NCI-H510A treated with DMSO at 0.1 percent for 48 hours (cell line): ENCODE results near the gene GREM2.

Experiments used
- DNase-seq: peaks from one replicate; lab custom pipeline; 2025; lab: John Stamatoyannopoulos, UW

Gene GREM2

DNA sequence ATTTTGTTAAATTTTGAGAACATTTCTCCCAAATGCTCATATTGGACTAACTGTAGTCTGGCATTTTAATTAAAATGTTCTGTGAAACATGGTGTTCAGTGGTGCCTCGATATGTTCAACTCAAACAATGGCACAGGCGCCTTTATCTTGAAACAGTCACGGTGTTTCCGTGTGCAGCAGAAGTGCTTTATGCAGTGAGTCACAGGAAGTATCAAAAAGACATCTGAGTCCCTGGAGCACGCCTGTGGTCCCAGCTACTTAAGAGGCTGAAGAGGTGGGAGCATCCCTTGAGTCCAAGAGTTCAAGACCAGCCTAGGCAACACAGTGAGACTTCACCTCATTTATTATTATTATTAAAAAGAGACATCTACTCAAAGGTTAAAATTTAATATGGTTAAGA is 52.2 kb downstream of the GREM2 start:
- no peak for DNase-seq

DNA sequence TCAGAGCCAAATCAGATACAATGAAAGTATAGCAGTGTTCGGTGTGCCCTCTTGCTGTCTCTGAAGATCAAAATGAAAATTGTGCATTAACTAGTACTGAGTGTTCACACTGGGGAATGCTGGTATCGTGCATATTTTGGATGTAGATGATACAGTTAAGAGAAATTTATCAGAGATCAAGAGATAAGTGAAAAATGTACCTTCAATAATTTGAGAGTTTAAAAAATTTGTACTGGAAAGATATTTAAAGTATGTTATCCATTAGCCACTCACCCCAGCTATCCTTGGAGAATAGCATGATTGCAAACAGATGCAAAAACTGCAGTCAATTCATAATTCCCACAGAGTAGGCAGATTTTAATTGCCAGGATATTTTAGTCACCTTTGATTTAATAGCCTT is 56.4 kb downstream of the GREM2 start:
- DNase-seq: no peak

DNA sequence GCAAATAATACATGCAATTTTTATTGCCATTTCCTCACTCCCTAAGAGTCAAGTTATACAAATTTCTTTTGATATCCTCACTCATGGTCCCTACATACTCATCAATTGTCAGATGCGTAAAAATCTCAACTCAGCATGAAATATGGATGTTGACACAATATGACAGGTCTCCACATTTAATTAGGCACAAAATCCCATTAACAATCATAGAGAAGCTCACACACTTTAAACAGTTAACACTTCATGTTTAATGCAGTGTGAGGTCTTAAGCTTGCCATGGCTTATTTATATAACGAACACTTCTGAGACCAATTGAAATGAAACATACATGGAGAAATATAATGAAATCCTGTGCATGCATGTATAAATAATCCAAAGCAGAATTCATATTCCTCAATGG is 58.6 kb downstream of the GREM2 start:
- DNase-seq: no peak

DNA sequence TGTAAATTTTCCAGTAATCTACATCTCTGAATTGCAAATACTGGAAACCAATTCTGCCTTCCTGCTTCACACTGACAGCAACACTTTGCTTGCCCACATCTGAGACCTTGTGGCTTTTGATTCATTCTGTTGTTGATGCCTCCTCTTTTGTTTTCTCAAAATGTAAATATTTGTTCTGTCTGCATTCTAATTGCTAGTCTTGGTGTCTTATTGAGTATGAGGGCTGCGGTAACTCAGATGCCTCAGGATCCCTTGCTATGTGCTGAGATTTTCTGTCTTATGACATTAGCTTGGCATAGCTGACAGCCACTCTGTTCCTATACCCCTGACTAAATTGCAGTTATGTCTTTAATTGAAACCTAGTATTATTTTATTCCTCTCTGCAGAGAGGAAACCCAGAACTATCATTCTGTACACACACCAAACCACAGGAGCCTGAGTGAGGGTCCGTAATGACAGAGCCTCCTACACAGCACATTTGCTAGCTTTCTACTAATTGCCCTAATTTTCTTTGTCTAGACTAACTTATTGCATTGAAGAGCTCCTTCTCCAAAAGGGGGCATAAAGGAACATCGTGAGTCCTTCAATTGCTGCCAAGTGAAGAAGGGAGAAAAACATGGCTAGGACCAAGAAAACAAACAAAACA is 72.1 kb downstream of the GREM2 start:
- no peak for DNase-seq

DNA sequence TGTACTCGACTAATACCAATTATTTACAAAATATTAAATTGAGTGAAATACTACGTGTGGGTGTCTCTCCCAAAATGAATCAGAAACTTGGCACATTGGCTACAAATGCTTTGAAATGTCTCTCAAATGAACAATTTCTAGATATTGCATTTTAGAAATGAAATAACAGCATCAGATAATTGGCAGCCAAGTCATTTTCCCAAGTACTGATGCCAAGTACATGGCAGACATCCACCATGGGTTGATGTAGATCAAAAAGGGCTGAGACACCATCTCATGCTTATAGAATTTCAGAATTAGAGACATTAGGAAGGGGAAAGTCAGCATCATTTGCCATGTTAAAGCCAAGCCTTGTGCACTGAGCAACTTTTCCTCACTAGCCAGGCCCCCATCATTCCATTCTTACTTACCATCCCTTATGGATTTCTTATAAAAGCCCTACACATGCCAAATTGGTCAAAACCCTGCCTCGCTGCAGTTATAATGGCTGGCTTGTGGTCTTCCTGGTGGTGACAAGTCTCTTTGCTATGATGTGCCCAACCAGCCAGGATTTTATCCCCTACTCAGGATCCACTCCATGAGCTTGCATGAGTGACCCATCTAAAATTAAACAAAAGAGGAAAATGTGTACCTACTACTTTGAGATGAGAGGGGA is 73.1 kb downstream of the GREM2 start:
- DNase-seq: no peak

DNA sequence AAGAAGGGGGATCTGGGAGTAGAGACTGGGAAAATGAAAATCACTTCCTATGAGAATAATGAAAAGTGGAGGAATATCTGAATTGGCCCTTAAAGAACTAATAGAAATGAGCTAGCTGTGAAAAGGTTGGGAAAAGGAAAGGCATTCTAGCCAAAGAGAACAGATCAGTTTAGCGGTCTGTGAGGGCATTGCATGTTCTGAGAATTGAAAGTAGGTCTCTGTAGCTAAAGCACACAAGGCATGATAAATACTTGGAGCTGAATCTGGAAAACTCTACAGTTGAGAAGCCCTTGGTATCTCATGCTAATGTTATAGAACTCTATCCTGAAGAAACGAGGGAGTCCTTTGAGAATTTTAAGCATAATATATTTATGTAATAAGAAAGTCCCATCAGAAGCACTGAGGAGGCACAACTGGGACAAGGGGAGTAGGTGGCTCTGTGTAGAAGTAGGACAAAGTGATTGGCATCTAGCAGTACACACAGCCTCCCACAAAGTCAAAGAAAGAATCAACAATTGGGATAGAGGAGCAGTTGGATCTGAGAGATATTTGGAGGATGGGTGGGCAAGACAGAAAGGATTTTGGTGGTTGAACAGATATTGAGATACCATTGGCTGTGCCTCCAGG is 78.7 kb downstream of the GREM2 start:
- DNase-seq: no peak

DNA sequence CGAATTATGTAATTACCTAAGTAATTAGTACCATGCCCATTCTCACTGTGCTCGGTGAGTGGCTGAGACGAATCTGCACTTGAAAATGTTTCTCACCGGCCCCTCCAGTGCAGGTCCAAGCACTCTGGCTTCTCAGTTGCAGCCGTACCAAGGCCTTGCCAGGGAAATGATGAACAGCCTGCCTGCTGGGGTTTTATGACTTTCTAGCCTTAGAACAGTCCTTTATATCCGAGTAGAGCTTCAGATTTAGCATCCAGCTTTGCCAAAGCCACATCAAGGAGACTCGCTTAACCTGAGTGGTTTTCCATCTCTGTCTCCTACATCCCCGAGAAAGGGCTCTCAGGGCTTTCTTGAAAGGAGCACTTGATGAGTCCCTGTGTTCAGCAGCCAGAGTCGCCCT is 83.4 kb downstream of the GREM2 start:
- DNase-seq: no peak

DNA sequence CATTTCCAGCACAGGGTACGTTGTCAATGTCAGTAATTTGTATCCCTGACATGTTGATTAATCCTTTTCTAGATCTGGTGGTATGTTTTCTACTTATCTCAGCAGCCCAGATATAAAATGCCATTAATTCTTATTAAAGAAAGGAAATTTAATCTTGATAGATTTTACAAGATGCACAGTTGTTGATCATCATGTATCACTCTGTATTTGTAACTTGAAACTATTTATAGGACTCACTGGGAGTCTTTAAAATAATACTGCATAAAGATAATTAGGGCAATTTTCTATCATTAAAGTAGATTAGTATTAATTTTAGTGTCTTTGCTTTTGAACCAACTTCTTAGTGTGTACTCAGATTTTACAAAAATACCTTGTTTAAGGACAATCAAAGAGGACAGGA is 84.9 kb downstream of the GREM2 start:
- DNase-seq: no peak

DNA sequence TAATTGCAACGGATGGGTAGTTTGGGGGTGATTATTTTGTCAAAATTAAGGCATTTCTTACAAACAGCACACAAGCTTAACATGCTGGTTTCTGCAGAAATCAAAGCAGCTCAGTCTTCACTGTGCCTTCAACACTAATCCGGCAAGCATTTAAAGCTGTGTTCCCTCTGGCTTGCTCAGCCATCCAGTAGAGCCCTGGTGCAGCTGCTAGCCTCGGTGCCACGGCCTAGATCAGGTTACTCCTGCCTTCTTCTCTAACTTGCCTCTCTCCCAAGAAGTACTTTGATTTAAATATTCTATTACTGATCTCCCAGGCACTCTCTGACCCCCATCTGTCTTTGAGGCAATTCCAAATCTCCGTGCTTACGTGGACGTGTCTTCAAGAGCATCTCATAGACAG is 85.6 kb downstream of the GREM2 start:
- no peak for DNase-seq

DNA sequence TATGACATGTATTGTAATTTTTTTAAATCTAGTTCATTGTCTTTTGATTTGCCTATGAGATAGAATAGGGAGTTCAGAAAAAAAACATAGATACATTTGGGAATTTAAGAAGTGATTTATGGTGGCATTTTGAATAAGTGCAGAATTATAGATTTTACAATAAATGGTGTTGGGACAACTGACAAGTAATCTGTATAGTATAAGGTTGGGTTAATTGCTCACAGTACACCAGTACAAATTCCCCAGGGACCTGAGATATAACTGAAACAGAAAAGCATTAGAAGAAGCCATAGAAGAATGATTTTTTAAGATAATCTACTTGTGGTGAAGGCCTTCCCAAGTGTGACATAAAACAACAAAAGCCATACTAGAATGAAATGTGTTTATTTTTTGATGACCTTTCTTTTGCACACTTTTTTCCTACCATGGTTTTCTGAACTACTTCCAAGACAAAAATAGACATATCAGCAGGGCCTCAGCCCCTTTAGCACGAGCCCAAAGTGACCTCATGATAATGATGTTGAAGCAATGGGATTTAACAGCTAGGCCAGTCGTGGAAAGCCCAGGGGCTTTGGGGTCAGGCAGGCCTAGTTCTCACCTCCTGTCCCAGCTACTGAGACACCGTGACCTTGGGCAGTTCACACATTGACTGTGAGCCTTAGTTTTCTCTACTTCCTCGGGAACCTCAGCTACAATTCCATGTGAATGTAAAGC is 87.4 kb downstream of the GREM2 start:
- no peak for DNase-seq

DNA sequence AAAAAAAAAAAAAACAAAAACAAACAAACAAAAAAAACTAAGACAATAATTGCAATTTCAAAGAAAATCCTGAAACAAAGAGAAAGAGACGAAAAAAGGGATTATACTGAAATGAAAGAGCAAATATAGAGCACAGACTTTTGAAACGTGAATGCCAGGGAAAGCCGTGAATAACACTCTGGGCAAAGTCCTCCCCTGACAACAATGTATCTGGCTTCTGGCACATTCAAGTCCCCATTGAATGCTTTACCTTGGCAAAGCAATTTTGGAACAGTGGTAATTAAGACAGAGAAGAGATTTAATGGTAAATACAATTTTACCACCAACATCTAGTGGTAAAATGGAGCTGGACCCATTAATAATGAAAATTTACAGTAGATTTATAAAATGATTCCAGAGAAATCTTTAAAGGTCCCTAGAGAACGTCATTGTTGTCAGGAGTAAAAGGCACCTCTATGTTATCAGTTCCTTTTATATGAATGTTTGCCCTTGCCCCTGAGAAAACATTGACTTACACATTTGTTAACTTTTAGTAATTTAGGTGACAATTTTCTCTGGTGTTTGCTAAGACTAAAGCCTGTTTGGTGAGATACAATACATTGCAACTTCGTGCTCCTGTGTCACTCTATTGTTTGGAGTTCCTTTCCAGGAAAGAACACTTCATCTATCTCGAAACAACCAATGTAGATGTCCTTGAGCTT is 89.7 kb downstream of the GREM2 start:
- no peak for DNase-seq

DNA sequence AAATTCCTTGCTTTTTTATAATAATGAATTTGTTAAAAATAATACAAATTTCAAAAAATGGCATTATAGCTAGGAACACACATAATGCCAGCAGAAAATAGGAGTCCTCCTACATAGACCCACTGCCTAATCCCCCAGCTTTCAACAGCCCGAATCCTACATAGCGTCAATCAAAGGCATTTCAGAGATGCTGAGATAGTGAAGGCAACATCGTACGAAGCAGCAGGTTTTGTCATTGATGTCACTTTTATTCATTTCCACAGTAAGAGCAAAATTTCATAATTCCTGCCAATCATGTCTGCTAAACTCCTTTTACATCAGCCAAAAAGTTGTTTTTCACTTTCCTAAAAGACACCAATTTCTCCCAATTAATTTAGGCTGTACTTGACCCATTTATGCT is 94.1 kb downstream of the GREM2 start:
- DNase-seq: no peak

DNA sequence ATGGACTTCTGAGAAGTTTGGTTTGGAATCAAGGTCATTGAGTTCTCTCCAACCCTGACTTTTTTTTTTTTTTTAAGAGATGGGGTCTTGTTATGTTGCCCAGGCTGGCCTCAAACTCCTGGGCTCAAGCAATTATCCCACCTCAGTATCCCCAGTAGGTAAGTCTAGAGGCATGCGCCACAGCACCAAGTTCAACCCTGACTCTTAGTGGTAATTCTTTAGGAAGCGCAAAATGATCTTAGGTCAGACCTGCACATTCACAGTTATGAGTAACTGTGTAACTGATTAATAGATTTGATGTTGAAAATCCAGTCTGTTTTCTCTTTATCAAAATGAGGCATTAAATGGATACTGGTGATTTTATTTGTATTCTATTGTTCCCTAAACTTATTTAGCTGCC is 95.9 kb downstream of the GREM2 start:
- DNase-seq: no peak

DNA sequence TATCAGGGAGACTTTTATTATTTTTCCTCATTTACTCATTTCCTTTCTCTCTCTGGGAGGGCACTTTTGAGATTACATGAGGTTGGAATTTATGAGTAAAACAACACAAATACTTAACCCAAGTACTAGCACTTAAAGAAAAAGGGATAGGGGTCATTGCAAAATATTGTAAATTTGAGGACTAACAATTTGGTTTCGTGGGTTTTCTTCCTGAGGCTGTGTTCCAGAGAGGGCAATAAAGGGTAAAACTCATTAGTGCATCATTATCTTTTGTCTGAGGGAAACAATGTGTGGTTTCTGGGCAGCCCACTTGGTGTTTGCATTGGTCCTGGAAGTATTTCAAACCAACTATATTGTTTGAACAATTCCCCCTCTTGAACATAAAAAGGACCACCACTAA is 96.5 kb downstream of the GREM2 start:
- DNase-seq: no peak

DNA sequence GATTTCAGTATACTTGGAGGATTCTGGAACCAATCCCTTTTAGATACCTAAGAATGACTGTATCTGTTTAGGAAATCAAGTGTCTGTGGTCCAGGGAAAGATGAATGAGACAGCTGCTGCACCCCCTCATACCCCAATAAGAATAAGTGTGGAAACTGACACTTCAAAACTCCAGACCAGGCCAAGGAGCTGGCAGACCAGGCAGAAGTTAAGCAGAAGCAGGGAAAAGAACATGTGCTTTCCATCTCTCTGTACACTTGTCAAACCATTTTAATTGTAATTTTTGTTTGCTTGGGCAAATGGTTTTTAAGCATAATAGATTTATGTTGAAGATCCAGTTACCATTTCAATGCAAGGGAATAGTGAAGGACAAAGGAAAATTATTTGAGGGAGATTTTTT is 100.2 kb downstream of the GREM2 start:
- no peak for DNase-seq

DNA sequence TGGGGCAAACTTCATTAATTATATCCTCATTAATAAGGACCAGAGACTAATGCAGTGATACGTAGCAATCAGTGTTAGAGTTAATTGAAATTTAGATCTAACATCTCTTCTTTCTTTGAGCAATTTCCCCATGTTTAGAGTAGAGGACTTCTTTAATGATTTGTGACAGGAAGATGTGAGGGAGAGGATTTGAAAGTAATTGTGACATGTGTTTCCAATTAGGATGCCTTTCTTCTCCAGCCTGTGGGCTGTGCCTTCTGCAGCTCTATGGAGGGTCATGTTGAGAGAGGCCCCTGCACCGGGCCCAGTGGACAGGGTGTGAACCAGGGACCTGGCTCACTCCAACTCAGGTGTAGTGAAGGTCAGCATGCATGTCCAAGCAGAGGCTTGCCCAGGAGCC is 103.0 kb downstream of the GREM2 start:
- DNase-seq: no peak

DNA sequence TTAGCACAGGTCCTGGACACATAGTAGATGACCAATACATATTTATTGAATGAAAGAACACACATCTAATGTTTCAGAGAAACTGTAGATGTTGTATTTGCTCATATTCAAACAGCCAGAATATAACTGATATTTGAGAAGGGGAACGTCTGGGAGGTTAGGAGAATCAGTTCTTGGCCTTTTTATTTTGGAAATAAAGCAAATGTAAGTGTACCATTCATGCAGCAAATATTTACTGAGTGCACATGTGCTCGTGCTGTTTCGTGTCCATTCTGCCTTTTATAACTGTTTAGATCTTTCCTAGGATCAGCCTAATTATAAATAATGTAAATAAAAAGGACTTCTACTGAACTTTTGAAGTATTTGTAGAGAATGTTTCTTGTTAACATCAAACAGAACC is 103.8 kb downstream of the GREM2 start:
- DNase-seq: no peak

DNA sequence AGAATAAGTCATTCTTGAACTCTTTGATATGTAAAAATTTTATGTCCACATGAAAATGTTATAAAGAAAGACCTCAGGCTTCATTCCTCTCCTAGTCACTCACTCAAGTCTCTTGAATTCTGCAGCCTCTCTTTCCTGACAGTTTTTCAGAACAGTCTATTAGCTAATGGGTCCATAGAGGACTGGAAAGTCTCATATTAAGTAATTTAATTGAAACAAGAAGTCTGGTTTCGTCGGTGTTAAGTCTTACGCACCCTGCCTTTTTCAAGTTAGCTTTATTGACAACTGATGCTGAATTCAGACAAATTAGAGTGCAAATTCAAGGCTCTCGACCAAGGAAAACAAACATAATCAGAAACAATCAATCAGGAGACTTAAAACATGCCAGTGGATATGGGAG is 105.8 kb downstream of the GREM2 start:
- no peak for DNase-seq

DNA sequence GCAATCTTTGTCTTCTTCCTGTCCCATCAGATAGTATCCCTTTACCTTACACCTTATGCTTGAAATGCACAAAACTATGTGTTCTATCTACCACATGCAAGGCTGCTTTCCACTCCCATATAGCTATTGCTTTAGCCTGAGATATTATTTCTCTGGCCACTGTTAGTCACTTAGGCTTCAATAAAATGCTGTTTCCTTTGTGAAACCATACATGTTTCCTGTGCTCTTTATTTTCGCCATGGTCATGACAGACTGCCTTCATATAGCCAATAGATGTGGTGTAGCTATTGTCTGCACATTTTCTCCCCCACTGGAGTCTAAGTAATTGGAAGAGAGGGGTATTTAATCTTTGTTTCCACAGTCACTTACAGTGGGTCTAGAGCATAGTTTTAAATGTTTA is 108.4 kb downstream of the GREM2 start:
- DNase-seq: no peak

DNA sequence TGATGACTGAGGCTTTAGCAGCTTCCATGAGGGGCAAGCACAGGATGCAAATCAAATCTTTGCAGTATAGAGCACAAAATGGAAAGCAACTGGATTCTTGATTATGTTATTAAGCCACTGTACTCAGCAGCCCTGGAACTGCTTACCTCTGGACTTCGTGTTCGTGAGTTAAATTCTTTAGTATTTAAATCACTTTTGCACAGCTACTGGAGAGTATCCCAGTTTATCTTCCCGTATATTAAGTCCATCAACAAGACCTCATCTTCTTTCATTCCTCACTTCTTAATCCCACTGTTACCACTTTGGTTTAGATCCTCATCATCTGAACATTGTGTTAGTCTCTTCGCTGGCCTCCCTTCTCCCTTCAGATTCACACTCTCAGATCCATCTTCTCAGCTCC is 108.9 kb downstream of the GREM2 start:
- DNase-seq: no peak

DNA sequence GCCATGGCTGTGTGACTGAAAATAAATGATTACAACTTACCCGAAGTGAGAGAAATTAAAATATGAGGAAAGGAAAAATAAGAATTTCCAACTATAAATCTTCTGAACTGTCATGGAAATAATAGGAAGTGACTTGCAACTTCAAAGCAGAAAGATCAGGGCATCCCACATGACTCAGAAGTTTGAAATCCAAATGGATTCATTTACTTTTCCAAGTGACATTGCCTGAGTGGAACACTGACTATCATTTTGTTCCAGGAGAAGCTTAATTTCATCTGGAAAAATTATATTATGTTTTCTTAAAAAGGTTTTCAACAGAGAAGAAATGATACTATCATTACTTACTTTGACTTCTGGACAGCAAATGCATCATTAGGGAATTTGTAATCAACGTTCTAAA is 110.8 kb downstream of the GREM2 start:
- no peak for DNase-seq

DNA sequence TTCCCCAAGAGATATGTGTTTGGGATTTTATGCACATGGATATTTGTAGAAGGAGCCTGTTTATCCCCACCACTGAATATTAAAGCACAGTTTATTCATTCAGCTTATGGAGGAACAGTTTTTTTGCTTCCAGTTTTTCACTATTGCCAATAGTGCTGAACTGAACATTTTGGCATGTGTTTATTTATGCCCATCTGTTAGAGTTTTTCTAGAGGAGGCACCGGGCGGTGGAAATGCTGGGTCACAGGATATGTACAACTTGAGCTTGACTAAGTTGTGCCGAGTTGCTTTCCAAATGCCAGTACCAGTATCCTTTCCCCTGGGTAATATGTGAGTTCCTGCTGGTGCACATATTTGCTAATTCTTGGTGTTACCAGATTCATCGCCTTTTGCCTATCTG is 111.3 kb downstream of the GREM2 start:
- DNase-seq: no peak

DNA sequence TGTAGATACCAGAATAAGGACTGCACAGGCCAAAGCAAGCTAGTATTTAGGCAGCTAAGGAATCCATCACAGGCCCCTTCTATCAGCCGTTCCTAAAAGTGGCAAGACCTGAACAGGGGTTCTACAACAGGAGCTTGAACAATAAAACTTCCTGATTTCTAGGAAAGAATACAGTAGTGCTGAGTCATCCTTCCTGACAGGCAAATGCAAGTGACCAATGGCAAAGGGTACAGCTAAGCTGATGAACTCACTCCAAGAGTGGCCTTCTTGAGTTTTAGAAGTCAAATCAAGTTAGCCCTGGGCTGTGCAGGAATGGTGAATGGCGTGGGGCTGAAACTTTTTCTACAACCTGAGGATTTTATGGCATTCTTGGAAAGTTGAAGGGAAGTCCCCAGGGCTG is 112.9 kb downstream of the GREM2 start:
- DNase-seq: no peak
